IMR-90 (cell line): ENCODE data around the gene LRRC4C. TPM values are rescaled to one million over a fixed set of nuclear protein-coding genes. Genes with fewer than 3 reads are reported as not detected.

Source experiments
- ATAC-seq: fragments of 200-7000 bp; cut with Tn5 transposase; 2 replicates; pipeline ENCODE4 v1.9.1; 2020; ENCODE audit warnings: low read depth, mild to moderate bottlenecking, moderate library complexity
- BruUV-seq: library from RNA; stranded (reverse); fragments of 400-500 nt; replicated peaks from 2 replicates; lab custom pipeline; 2021; lab: Mats Ljungman, UMichigan
- CTCF ChIA-PET: fragments of 300-600 bp; formaldehyde crosslinking; extraction: SDS; loops from one replicate; lab custom pipeline; 2021; ENCODE audit warnings: antibody characterized with exemption; lab: Yijun Ruan, JAX
- POLR2A ChIA-PET: fragments of 300-600 bp; sonication (Branson Sonifier 250); formaldehyde crosslinking; loops from one replicate; lab custom pipeline; 2022; ENCODE audit warnings: antibody characterized with exemption; ENCODE audit not compliant: unreplicated experiment; lab: Charles Lee
- DNase-seq: peaks from one replicate; pipeline ENCODE4 v3.0.0; 2013
- H2AFZ ChIP-seq: replicated peaks from 2 replicates; pipeline ENCODE3; 2013; ENCODE audit warnings: low read length, mild to moderate bottlenecking; ENCODE audit not compliant: poor library complexity
- H2AK5ac ChIP-seq: 2 replicates; pipeline ENCODE4 v1.6.1; 2013; ENCODE audit warnings: low read depth, low read length, inconsistent platforms
- H2AK9ac ChIP-seq: replicated peaks from 2 replicates; pipeline ENCODE3; 2013; ENCODE audit warnings: mild to moderate bottlenecking, low read depth, low read length, moderate library complexity; ENCODE audit not compliant: poor library complexity
- H2BK120ac ChIP-seq: 2 replicates; pipeline ENCODE4 v1.6.1; 2013; ENCODE audit warnings: low read depth, low read length, inconsistent platforms
- H2BK15ac ChIP-seq: 3 replicates; pipeline ENCODE4 v1.6.1; 2013; ENCODE audit warnings: low read depth, low read length, inconsistent platforms
- H2BK20ac ChIP-seq: 2 replicates; pipeline ENCODE4 v1.6.1; 2013; ENCODE audit warnings: low read depth, mild to moderate bottlenecking, inconsistent platforms, low read length, moderate library complexity
- H2BK5ac ChIP-seq: 2 replicates; pipeline ENCODE4 v1.6.1; 2013; ENCODE audit warnings: mild to moderate bottlenecking, low read depth, low read length, inconsistent platforms; ENCODE audit not compliant: poor library complexity, severe bottlenecking
- H3K14ac ChIP-seq: replicated peaks from 2 replicates; pipeline ENCODE4 v1.6.1; 2013; ENCODE audit warnings: low read depth, low read length, inconsistent platforms
- H3K18ac ChIP-seq: 2 replicates; pipeline ENCODE4 v1.6.1; 2013; ENCODE audit warnings: low read depth, low read length, control low read depth
- H3K23ac ChIP-seq: 2 replicates; pipeline ENCODE4 v1.6.1; 2013; ENCODE audit warnings: low read depth, low read length, inconsistent platforms
- H3K27ac ChIP-seq: 2 replicates; pipeline ENCODE4 v1.5.1; 2013; ENCODE audit warnings: mild to moderate bottlenecking, control low read depth, low read length; ENCODE audit not compliant: insufficient read depth
- H3K27me3 ChIP-seq: 2 replicates; pipeline ENCODE4 v1.6.1; 2013; ENCODE audit warnings: low read length; ENCODE audit not compliant: control insufficient read depth, insufficient read depth
- H3K36me3 ChIP-seq: 2 replicates; pipeline ENCODE4 v1.6.1; 2013; ENCODE audit warnings: low read length, mixed read lengths; ENCODE audit not compliant: control insufficient read depth, insufficient read depth
- H3K4ac ChIP-seq: 2 replicates; pipeline ENCODE4 v1.6.1; 2013; ENCODE audit warnings: low read depth, low read length, inconsistent platforms
- H3K4me1 ChIP-seq: 2 replicates; pipeline ENCODE4 v1.6.1; 2013; ENCODE audit warnings: low read length, mixed read lengths; ENCODE audit not compliant: control insufficient read depth, insufficient read depth
- H3K4me2 ChIP-seq: 2 replicates; pipeline ENCODE4 v1.6.1; 2013; ENCODE audit warnings: low read depth, mild to moderate bottlenecking, control low read depth, low read length, moderate library complexity
- H3K4me3 ChIP-seq: 2 replicates; pipeline ENCODE4 v1.5.1; 2013; ENCODE audit warnings: low read depth, mild to moderate bottlenecking, control low read depth, low read length, moderate library complexity; ENCODE audit not compliant: insufficient read depth
- H3K56ac ChIP-seq: 2 replicates; pipeline ENCODE4 v1.6.1; 2013; ENCODE audit warnings: low read length, inconsistent platforms; ENCODE audit not compliant: insufficient read depth; ENCODE audit errors: extremely low read depth
- H3K79me1 ChIP-seq, 2 experiments: 2 replicates each; pipeline ENCODE4 v1.6.1; 2013; ENCODE audit warnings: low read length in 2 of 2, inconsistent platforms in 1 of 2, low read depth in 1 of 2
- H3K9ac ChIP-seq: 2 replicates; pipeline ENCODE4 v1.6.1; 2013; ENCODE audit warnings: low read depth, low read length, control low read depth
- H3K9me1 ChIP-seq: 2 replicates; pipeline ENCODE4 v1.6.1; 2013; ENCODE audit warnings: low read length, inconsistent platforms; ENCODE audit not compliant: insufficient read depth
- H3K9me3 ChIP-seq: 2 replicates; pipeline ENCODE4 v1.6.1; 2013; ENCODE audit warnings: low read length; ENCODE audit not compliant: control insufficient read depth, insufficient read depth
- H4K20me1 ChIP-seq: 2 replicates; pipeline ENCODE4 v1.6.1; 2013; ENCODE audit warnings: low read length, inconsistent platforms; ENCODE audit not compliant: insufficient read depth
- H4K5ac ChIP-seq: 2 replicates; pipeline ENCODE4 v1.6.1; 2013; ENCODE audit warnings: mild to moderate bottlenecking, low read depth, low read length, control low read depth
- H4K8ac ChIP-seq, 2 experiments: 2 replicates each; pipeline ENCODE4 v1.6.1; 2013; ENCODE audit warnings: low read depth in 2 of 2, low read length in 2 of 2, control low read depth in 1 of 2, inconsistent platforms in 1 of 2
- H4K91ac ChIP-seq: 2 replicates; pipeline ENCODE4 v1.6.1; 2013; ENCODE audit warnings: low read depth, low read length, inconsistent platforms; ENCODE audit not compliant: insufficient read depth
- CHD1 ChIP-seq: IDR thresholded peaks from 2 replicates; pipeline ENCODE4 v1.6.1; 2012; ENCODE audit warnings: low read depth, low read length, improper control_type of control experiment
- FOS ChIP-seq: fragments of 150-350 bp; IDR thresholded peaks from 2 replicates; pipeline ENCODE4 v1.6.1; 2016; ENCODE audit warnings: low read depth, low read length
- WGBS, 2 experiments: methylation state at CpG; one replicate each; pipeline versions ENCODE4 v1.1.5 to v1.1.7; 2013; ENCODE audit warnings: missing lambda C conversion rate in 2 of 2; ENCODE audit not compliant: insufficient read length in 1 of 2; ENCODE audit errors: extremely low coverage in 2 of 2; 5-methylcytosine and 5-hydroxymethylcytosine counted together
- dilution Hi-C: fragments of 300-500 bp; cut with HindIII; formaldehyde crosslinking; loops from one replicate; pipeline ENCODE4 v1.14.3; 2018; ENCODE audit warnings: low sequenced_read_pairs; ENCODE audit not compliant: unreplicated experiment
- in situ Hi-C: fragments of 300-500 bp; cut with MboI; formaldehyde crosslinking; loops from 3 replicates; pipeline ENCODE4 v1.14.3; 2019; ENCODE audit warnings: low sequenced_read_pairs, inconsistent platforms, mixed read lengths
- intact Hi-C: fragments of 100-400 bp; cut with micrococcal nuclease; formaldehyde crosslinking; loops from 2 replicates; pipeline ENCODE4 v1.10.0; 2022
- polyA plus RNA-seq, 3 experiments: library from polyadenylated mRNA; depleted of rRNA; stranded (reverse); fragments of >200 nt; gene quantifications; 2 replicates each; pipeline ENCODE4 v1.2.3, GENCODE V29; 2012; ENCODE audit warnings: low replicate concordance in 1 of 3
- total RNA-seq: library from RNA; depleted of rRNA; stranded (reverse); fragments of >200 nt; gene quantifications from 2 replicates; pipeline ENCODE4 v1.2.3, GENCODE V29; 2012

Gene LRRC4C
- total and polyA plus RNA-seq, 2 of the 4 experiments (the other 2 are of a cell fraction) = under 0.01 to 0.03 TPM

- peaks cover 6% of the 10 kb centered on the region for H3K9me3 ChIP-seq
- no peak overlapping the region for H3K4ac ChIP-seq
- no peak for TF ChIP-seq CHD1
- TF ChIP-seq FOS = no peak
- no peak overlapping the region for H3K56ac ChIP-seq
- no peak overlapping the region for H2BK5ac ChIP-seq
- H4K5ac ChIP-seq = no peak overlapping the region
- WGBS, 2 experiments = no CpG with 5 or more reads among the region's 7 CpGs
- H3K4me3 ChIP-seq = no peak overlapping the region
- H3K14ac ChIP-seq = no peak overlapping the region
- H3K27me3 ChIP-seq = no peaks in the 10 kb centered on the region
- no peak overlapping the region for H2BK15ac ChIP-seq
- H2AK9ac ChIP-seq = no peak overlapping the region
- H2BK120ac ChIP-seq = no peak overlapping the region
- no peak overlapping the region for H2AK5ac ChIP-seq
- no peaks in the 10 kb centered on the region for H3K4me1 ChIP-seq
- ChIA-PET POLR2A (no interaction called here), CTCF (no interaction called here)
- dilution Hi-C loops = no loop called here
- no peak overlapping the region for H3K18ac ChIP-seq
- ATAC-seq = no peak
- H3K79me1 ChIP-seq = no peaks in the 10 kb centered on the region
- H3K36me3 ChIP-seq = no peaks in the 10 kb centered on the region
- H4K20me1 ChIP-seq = no peaks in the 10 kb centered on the region
- intact Hi-C loops = no loop called here
- in situ Hi-C loops = no loop called here
- no TSS peak for BruUV-seq
- DNase-seq = no peak
- no peak overlapping the region for H2BK20ac ChIP-seq
- no peak overlapping the region for H2AFZ ChIP-seq
- no peak overlapping the region for H3K9ac ChIP-seq
- H3K27ac ChIP-seq = no peak overlapping the region
- H3K23ac ChIP-seq = no peak overlapping the region
- no peaks in the 10 kb centered on the region for H3K9me1 ChIP-seq
- no peak overlapping the region for H4K8ac ChIP-seq
- no peak overlapping the region for H4K91ac ChIP-seq
- H3K4me2 ChIP-seq = no peak overlapping the region
These were observed 776.4 kb downstream of the LRRC4C start for GRCh38 chr11:40683010-40683409.
